PC-3 (cell line): Measurements from ENCODE around the gene PEX11G. TPM values are rescaled to one million over a fixed set of nuclear protein-coding genes. Genes with fewer than 3 reads are reported as not detected.
A peak's percentile ranks its signal among the peaks of the same experiment; 100 is the strongest.

Source experiments
- ATAC-seq: fragments of 200-7000 bp; cut with Tn5 transposase; 2 replicates; pipeline ENCODE4 v1.9.1; 2020; ENCODE audit warnings: mild to moderate bottlenecking, moderate library complexity
- BruUV-seq: library from RNA; stranded (reverse); fragments of 400-500 nt; replicated peaks from 2 replicates; lab custom pipeline; 2021; lab: Mats Ljungman, UMichigan
- CTCF ChIA-PET: fragments of 300-600 bp; sonication (Branson Sonifier 250); formaldehyde crosslinking; loops from one replicate; lab custom pipeline; 2022; ENCODE audit warnings: antibody characterized with exemption; lab: Charles Lee
- POLR2A ChIA-PET: fragments of 300-600 bp; sonication (Branson Sonifier 250); formaldehyde crosslinking; loops from one replicate; lab custom pipeline; 2022; ENCODE audit warnings: antibody characterized with exemption; ENCODE audit not compliant: unreplicated experiment; lab: Charles Lee
- DNase-seq: peaks from one replicate; pipeline ENCODE4 v3.0.0-alpha.2; 2015
- H2AFZ ChIP-seq: fragments of 300-600 bp; sonication (generic); 2 replicates; pipeline ENCODE4 v1.6.0; 2016; ENCODE audit warnings: antibody characterized with exemption, low read length
- H3F3A ChIP-seq: fragments of 300-600 bp; sonication (generic); one replicate; pipeline ENCODE4 v1.6.0; 2017; ENCODE audit warnings: antibody characterized with exemption, low read length, control low read depth, mild to moderate bottlenecking; ENCODE audit not compliant: unreplicated experiment
- H3K27ac ChIP-seq: fragments of 300-600 bp; sonication (generic); 2 replicates; pipeline ENCODE4 v1.5.1; 2016; ENCODE audit warnings: mild to moderate bottlenecking, low read length
- H3K27me3 ChIP-seq: fragments of 300-600 bp; sonication (generic); 2 replicates; pipeline ENCODE4 v1.6.1; 2016; ENCODE audit warnings: low read length, mixed read lengths
- H3K36me3 ChIP-seq: fragments of 300-600 bp; sonication (generic); 2 replicates; pipeline ENCODE4 v1.6.1; 2016; ENCODE audit warnings: low read depth, mixed run types, low read length, mixed read lengths
- H3K4me1 ChIP-seq: fragments of 300-600 bp; sonication (generic); 2 replicates; pipeline ENCODE4 v1.5.1; 2016; ENCODE audit warnings: low read length; ENCODE audit not compliant: insufficient read depth
- H3K4me2 ChIP-seq: fragments of 300-600 bp; sonication (generic); 2 replicates; pipeline ENCODE4 v1.6.0; 2016; ENCODE audit warnings: low read length
- H3K4me3 ChIP-seq: fragments of 300-600 bp; sonication (generic); 2 replicates; pipeline ENCODE4 v1.5.1; 2016; ENCODE audit warnings: mild to moderate bottlenecking, low read length, mixed read lengths
- H3K79me2 ChIP-seq: fragments of 300-600 bp; sonication (generic); 2 replicates; pipeline ENCODE4 v1.6.1; 2017; ENCODE audit warnings: low read length, mixed read lengths
- H3K9ac ChIP-seq: fragments of 300-600 bp; sonication (generic); 2 replicates; pipeline ENCODE4 v1.6.0; 2016; ENCODE audit warnings: mild to moderate bottlenecking, low read length
- H3K9me2 ChIP-seq: fragments of 300-600 bp; sonication (generic); replicated peaks from 2 replicates; pipeline ENCODE4 v1.6.1; 2016; ENCODE audit warnings: mixed run types, low read length, mixed read lengths
- H3K9me3 ChIP-seq: fragments of 300-600 bp; sonication (generic); 2 replicates; pipeline ENCODE4 v1.6.1; 2016; ENCODE audit warnings: low read length, mixed read lengths
- H4K20me1 ChIP-seq: fragments of 300-600 bp; sonication (generic); 2 replicates; pipeline ENCODE4 v1.6.1; 2016; ENCODE audit warnings: low read length, mixed read lengths
- CTCF ChIP-seq: fragments of 300-600 bp; sonication (generic); conservative IDR thresholded peaks from 2 replicates; pipeline ENCODE4 v1.5.1; 2017; ENCODE audit warnings: antibody characterized with exemption, low read depth, mild to moderate bottlenecking, low read length
- EZH2 ChIP-seq: fragments of 300-600 bp; sonication (generic); IDR thresholded peaks from one replicate; pipeline ENCODE4 v1.6.1; 2017; ENCODE audit warnings: antibody characterized with exemption, mild to moderate bottlenecking, low read length; ENCODE audit not compliant: unreplicated experiment
- EZH2phosphoT487 ChIP-seq: fragments of 300-600 bp; sonication (generic); IDR thresholded peaks from 2 replicates; pipeline ENCODE4 v1.6.1; 2018; ENCODE audit warnings: mild to moderate bottlenecking, antibody characterized with exemption, low read length, borderline replicate concordance
- intact Hi-C: fragments of 100-400 bp; cut with micrococcal nuclease; formaldehyde crosslinking; loops from 2 replicates; pipeline ENCODE4 v1.9.0; 2023
- total RNA-seq: library from RNA; depleted of rRNA; stranded (reverse); fragments of >200 nt; gene quantifications from 2 replicates; pipeline ENCODE4 v1.2.3, GENCODE V29; 2014

Gene PEX11G
- total RNA-seq, 1 experiment from 2014 or later = 6.6 TPM

DNA sequence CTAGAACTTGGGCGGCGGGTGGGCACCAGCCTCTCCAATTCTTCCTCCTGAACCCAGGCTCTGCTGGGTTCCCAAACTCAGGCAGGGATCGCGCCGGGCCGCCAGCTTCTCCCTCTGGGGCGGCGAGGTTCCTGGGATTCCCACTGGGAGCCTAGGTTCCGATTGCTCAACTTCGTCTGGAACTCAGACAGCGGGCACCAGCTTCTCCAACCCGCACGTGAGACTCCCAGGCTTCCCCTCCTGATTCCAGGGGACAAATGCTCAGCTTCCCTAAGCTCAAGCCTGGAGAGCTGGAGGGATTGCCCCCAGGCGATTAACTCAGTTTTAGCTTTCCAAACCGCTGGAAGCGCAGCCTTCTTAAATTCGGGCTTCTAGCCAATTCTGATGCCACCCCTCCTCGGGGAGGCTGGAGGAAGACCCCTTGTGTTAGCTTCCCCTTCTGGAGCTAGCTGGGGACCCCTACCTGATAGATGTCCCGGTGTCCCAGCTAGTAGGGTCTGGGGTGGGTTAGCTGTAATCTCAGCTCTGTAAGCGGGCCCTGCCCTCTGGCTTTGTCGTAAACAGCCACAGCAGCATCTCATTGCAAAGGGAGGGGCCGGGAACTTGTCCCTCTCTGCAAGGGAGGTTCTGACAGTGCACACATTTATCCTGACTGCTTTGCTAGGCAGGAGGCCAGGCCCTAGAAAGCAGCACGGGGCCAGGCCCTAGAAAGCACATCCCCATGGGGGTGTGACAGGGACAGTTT is 34.3 kb upstream of the PEX11G start:
- H3K27ac ChIP-seq = no peak overlapping the region
- H3K27me3 ChIP-seq = no peaks in the 10 kb centered on the region
- H3F3A ChIP-seq = no peaks in the 10 kb centered on the region
- CTCF ChIA-PET = no interaction called here
- H3K9me3 ChIP-seq = no peaks in the 10 kb centered on the region
- POLR2A ChIA-PET = no interaction called here
- H3K79me2 ChIP-seq = peaks cover 13% of the 10 kb centered on the region; the same call in 1 of the 2 replicates
- peak overlapping the region; percentile 69 for H3K9ac ChIP-seq
- H2AFZ ChIP-seq = peak overlapping the region; percentile 72
- peak overlapping the region; percentile 78 for H3K4me3 ChIP-seq
- H3K4me2 ChIP-seq = peak overlapping the region; percentile 87
- no peaks in the 10 kb centered on the region for H3K36me3 ChIP-seq
- BruUV-seq = TSS peak; percentile 28
- H4K20me1 ChIP-seq = no peaks in the 10 kb centered on the region
- H3K4me1 ChIP-seq = peaks cover 13% of the 10 kb centered on the region
- intact Hi-C loops = loop anchor here (1.0 kb wide), 1 partner anchor 11 kb away; no protein-coding TSS in a partner anchor
- ATAC-seq = peak; percentile 49
- TF ChIP-seq EZH2 (no peak), CTCF (no peak), EZH2phosphoT487 (no peak)
- DNase-seq = peak; percentile 38
- H3K9me2 ChIP-seq = no peaks in the 10 kb centered on the region

GRCh38 chr19:7522072-7522922 is 33.5 kb upstream of the PEX11G start, which contains the start of gene MCOLN1:
Gene MCOLN1 (plus strand): TSS chr19:7522624. CDS start chr19:7522751, 127 bp downstream.
- H3K9ac ChIP-seq = peak within 1 kb of the TSS; percentile 69
- ATAC-seq = peak; percentile 78
- H3K79me2 ChIP-seq = peaks cover 13% of the 10 kb centered on the region; the same call in 1 of the 2 replicates
- H2AFZ ChIP-seq = peak within 1 kb of the TSS; percentile 72
- H3K36me3 ChIP-seq = no peaks in the 10 kb centered on the region
- H3F3A ChIP-seq = no peaks in the 10 kb centered on the region
- no peaks in the 10 kb centered on the region for H3K9me2 ChIP-seq
- H3K9me3 ChIP-seq = no peaks in the 10 kb centered on the region
- DNase-seq = peak; percentile 99
- peaks cover 13% of the 10 kb centered on the region for H3K4me1 ChIP-seq
- intact Hi-C loops = loop anchor here (1.0 kb wide), 1 partner anchor 12 kb away; no protein-coding TSS in a partner anchor
- peak within 1 kb of the TSS; percentile 78 for H3K4me3 ChIP-seq
- BruUV-seq = no TSS peak
- ChIA-PET CTCF (no interaction called here), POLR2A (no interaction called here)
- no peak within 1 kb of the TSS for H3K27ac ChIP-seq
- no peaks in the 10 kb centered on the region for H3K27me3 ChIP-seq
- no peaks in the 10 kb centered on the region for H4K20me1 ChIP-seq
- TF ChIP-seq EZH2 = no peak
- TF ChIP-seq EZH2phosphoT487 = no peak
- TF ChIP-seq CTCF = no peak
- peak within 1 kb of the TSS; percentile 87 for H3K4me2 ChIP-seq
